HG03064 (cell line): ENCODE results near the gene ADORA3.
"Not testable (repeated sequence)": the region's sequence is repeated elsewhere in the genome, so short reads cannot be mapped to it uniquely, and the experiment has no call there.

Source experiments
- ATAC-seq: cut with Tn5 transposase; IDR thresholded peaks from one replicate; pipeline ENCODE4 v1.9.1; 2021; ENCODE audit warnings: low read depth; ENCODE audit not compliant: unreplicated experiment

The ADORA3 gene

DNA sequence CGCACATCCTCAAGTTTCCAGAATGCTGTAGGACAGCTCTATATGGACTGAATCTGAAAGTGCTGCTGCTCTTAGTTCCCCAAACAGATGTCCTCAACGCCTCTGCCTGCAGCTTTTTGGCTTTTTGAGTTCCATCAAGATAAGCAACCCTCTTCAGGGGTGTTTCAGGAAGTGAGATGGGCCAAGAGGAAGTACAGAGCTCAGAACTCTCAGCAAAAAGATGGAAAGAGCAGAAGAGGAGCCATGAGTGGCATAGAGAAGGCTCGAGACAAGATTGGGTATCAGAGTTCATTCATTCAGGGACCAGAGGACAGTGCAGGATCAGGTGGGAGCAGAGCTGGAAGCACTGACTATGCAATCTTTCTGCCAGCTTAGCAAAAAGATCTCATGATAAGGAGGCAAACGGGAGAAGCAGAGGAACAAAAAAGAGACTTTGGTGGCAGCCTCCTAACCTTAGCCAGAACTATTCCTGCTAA is at the start of gene ADORA3, which contains the start of gene TMIGD3:
ADORA3 (minus strand) TSS at position 49 of the 476 bp plus-strand sequence. CDS start 279 bp downstream, outside the sequence.
TMIGD3 (minus strand) TSS at position 49 of the 476 bp plus-strand sequence. CDS start 279 bp downstream, outside the sequence.
- ATAC-seq = no peak

DNA sequence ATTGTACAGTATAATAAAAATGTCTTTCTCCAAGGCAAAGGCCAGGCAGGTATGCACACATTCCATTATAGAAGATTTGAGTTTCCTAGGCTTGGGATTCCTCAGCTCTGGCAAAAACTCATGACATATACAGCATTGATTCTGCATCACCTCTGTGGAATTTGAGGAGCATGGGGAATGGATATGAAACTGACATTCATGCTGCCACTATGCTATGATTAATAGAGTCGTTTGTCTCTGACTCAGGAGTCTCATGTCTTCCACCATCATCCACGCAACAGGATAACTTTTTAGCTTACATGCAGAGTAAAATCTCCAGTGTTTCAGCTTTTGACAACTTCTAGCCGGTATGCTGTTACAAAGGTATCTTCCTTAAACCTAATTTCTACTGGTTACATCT is 49.8 kb upstream of the ADORA3 start:
- no peak for ATAC-seq

DNA sequence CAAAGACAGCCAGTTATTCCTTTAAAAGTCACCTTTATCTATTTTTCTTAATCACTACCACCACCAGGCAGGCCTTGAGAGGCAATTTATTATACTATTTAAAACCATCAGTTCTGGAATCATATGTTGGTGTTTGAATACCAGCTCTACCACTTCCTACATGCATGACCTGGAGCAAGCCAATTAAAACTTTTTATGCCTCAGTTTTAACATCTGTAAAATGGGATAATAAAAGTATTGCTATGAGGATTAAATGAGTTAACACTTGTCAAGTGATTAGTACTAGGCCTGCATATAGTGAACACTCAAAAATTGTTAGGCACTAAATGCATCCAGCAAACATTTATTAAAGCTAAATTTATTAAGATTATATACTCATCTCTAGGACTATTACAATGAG is 49.2 kb upstream of the ADORA3 start:
- ATAC-seq = no peak

DNA sequence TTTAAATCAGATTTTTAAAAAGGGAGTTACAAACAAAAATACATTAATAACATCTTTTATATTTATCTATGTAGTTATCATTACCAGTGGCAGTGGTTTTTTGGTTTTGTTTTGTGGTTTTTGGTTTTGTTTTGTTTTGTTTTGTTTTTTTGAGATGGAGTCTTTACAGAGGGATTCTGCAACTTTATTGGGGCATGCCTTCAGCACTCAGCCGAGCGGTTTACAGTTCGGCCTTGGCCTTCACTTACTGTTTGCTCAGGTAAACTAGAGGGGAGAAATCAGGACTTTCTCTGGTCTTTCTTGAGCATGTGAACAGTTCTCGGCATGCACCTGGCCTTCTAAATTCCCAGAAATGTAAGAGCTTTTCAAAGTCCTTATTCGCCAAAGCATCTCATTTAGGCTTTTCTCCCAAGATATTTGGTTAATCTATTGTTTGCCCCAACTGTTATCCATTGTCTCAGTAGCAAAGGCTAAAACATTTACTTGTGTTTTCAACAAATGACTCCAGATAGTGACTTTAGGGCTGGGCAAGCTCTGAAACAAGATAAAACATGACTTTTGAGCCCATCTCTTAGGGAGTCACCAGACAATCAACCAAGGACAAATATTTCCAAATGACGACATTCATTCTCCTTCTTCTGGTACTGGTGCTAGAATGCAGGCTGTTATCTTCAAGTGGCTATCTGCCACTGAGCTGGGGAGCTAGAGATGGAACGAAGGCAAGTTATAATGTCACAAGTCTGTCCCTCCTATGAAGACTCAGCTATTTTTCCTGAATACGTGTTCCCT is 48.4 kb upstream of the ADORA3 start:
- no peak for ATAC-seq

DNA sequence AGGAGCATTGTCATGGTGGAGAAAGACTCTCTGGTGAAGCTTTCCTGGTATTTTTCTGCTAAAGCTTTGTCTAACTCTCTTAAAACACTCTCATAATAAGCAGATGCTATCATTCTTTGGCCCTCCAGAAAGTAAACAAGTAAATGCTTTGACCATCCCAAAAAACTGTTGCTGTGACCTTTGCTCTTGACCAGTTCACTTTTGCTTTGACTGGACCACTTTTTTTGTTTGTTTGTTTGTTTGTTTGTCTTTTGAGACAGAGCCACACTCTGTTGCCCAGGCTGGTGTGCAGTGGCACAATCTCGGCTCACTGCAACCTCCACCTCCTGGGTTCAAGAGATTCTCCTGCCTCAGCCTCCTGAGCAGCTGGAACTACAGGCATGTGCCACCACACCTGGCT is 44.4 kb upstream of the ADORA3 start:
- ATAC-seq = not testable (repeated sequence)

DNA sequence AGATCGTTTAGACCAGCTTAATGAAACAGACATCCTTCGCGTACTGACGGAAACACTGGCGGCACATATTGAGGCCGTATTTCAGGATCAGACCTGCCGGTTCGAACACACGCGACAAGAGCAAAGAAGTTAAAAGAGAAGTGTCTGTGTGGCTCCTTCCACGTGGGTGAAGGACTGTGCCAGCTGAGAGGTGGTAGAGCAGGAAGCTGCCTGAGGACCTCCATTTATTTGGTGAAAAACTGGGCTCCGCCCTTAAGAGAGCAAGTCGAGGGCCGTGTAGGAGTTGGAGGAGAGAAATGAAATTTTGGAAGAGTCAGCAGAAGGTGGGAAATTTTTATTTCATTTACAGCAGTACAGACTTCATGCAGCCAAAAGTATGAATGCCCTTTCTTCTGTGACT is 38.8 kb upstream of the ADORA3 start:
- no peak for ATAC-seq

DNA sequence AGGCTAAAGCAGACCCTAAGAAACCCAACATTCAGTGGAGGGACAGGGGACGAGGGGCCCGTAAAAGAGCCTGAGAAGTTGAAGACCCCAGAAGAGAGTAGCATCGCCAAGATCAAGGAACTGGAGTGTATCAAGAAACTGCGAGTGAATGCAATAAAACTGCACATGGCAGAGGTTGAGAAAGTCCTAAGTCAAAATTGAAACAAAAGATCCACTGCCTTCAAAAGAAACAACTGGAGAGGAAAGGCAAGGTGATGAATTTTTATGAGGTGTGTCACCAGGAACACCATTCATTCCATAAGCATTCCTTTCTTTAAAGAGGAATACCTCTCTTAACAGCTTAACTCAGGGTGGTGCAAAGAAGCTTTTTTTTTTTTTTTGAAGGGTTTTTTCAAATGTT is 38.3 kb upstream of the ADORA3 start:
- ATAC-seq = no peak

DNA sequence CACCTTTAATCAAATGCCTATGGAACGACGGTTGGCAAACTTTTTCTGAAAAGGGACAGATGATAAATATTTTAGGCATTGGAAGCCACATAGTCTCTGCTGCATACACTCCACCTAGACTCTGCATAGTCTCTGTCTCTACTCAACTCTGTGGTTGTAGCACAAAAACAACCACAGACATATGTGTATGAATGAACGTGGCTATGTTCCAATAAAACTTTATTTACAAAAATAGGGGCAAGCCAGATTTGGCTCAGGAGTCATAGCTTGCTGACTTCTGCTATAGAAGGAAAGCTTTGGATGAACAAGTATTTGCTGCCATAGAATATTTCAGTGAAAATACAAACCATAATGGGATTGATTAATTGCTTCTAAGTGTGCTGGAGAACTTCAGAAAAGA is 37.5 kb upstream of the ADORA3 start:
- ATAC-seq = no peak

DNA sequence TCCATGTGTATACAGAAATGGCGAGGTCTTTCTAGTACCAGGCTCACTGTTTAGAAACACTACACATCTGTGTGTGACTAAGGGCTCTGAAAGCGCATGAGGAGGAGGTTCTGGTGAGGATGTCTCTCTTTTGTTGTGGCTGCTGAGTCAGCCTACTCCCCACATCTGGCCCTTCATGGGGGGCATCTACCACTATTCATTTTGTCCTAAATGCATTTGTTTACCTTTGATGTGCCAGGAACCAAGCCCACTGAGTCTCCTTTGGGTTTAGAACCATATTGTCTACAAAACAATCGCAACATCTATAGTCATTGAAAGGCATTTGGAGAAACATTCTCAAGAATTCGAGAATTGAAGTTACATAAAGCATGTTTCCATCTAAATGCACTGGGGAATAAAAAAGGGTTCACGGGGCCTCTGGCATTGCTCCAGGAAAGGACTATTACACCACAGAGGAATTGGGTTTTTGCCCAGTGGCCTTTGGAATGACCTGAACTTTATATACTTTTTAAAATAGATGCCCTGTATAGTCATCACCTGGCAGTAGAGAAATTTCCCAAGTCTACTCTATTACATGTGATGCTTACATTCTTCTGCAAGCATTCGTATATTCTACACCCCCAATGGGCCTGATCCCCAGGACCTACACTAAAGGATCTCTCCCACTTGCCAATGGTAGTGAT is 35.1 kb upstream of the ADORA3 start:
- no peak for ATAC-seq

DNA sequence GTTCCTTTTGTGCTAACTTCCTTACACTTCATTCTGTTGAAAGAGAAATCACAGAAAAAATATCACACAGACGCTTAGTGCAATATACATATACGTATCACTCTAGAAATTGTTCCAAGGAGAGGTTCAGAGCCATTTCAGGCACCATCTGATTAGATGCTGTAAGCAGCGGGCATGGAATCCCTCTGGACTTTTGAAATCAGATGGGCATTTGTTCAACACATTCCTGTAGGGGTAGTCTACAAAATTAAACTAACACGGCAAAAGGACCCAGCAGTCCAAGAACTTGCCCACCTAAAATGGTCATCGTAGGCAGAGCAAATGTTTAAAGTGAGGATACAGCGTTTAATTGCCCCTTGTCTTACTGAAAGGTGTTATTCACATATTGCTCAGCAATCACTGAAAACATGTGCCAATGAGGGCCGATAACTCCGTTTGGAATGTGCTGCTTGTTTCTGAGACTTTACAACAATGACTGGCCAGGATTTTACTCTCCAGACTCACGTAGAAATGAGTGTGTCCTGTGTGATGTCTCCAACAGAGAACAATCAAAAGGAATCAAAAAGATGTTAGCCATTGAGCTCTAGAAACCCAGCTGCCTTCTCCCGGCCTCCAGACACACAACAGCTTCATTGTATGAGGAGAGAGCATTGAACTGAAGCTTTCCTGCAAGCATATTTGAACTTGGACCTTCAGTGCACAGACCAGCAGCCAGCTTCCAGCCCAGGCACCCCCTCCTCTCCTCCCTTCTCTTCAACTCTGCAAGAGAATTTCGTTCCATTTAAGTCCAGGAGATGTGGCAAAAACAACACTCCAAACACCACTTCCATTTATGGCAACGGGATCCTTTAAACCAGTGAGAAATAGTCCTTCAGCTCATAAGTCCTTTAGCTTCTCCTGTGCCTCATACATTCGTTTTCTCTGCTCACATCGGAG is 32.1 kb upstream of the ADORA3 start:
- no peak for ATAC-seq

DNA sequence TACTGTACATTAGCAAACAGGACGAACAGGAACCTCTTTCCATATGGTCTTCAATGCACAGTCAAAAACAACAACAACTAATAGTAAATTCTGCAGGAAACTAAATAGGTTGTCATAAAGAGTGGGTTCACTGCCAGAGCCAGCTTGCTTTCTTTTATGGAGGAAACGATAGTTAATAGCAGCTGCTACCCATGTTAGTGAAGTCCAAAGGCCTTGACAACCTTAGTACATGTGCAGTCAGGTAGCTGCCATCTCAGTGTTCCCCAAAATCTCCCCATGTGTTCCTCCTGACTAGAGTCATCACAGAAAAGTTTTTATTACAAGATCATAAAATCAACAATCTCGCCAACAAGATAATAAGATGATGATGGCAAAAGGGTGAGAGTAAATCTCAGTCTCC is 16.6 kb upstream of the ADORA3 start:
- no peak for ATAC-seq

DNA sequence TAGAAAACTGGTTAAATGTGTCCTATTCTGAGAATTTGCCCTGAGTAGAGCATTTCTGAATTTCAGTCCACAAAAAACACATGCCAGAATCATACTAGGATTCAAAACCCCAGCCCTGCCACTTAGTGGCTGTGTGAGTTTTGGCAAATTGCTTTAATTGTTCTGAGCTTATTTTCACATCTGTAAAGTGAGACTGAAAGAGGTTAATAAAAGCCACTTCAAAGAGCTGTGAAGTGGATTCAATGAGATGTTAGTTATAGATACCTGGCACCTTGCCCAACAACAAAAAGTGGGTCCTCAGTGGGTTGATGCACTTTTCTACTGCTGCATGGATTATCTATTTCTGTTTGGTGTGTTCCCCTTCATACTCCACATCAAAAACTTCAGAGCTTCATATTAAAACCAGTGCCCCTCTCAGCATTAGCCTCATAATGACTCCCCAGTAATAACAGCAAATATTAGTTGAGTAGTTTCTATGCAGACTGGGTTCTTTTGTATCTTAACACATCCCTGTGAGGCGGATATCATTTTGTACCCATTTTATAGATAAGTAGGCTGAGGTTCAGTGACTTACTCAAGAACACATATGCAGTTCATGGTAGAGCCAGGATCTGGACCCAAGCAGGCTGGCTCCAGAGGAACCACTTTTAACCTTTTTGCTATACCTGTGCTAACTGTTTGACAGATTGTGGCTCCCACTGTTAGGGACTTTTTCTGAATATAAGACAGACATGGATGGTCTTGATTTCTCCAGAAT is 14.2 kb upstream of the ADORA3 start:
- no peak for ATAC-seq

DNA sequence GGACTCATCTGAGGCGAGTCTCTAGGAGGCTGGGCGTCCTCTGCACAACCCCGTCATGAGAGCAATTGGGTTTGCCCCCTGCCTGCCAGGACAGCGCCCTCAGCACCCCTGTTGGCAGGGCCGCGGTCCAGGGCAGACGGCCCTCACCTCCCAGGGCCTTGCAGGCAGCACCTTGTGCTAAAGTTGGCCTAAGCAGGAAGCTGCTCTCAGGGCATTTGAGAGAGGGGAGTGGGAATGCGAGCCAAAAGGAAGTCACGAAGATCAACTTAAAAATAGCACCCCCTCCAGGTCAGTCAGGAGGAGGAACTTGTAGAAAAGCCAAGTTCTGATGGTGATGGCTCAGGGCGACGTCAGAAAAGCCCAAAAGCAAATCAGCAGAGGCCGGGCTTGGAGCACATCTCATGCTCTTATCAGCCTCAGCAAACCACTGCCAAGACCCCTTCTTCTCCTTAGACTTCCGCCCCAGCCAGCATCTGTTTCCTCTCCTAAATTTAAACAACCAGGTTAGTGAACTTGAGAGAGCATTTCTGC is 12.6 kb upstream of the ADORA3 start:
- ATAC-seq = no peak

DNA sequence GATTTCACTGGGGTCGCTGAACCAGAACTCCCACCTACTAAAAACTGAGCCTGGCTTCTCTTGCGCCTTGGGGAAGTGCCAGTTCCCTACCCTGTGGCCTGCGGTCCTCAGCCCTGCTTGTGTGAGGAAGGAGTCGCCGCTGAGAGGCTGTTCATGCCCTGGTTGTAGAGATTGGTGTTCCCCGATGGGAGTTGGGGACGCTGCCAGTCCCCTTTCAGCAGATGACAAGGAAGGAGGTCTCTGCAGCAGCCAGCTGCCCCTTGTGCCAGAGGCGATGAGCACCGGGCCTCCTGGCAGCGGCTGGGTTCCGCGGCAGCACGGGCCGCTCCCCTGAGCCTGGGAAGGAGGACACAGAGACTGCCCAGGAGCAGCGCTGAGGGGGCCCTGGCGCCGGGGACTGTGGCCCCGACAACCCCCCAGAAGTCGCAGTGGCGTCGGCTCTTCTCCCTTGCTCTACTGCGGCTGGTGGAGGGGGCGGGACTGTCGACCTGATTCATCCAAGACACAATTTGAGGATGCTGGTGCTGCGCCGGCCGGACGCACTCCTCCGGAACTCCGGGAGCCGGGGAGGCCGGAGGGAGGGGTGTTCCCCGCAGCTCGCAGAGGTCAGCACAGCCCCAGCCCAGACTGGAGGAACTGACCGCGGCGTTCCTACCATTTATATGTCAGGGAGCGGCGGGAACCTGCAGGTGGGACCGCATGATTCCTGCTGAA is 12.0 kb upstream of the ADORA3 start:
- ATAC-seq = no peak

DNA sequence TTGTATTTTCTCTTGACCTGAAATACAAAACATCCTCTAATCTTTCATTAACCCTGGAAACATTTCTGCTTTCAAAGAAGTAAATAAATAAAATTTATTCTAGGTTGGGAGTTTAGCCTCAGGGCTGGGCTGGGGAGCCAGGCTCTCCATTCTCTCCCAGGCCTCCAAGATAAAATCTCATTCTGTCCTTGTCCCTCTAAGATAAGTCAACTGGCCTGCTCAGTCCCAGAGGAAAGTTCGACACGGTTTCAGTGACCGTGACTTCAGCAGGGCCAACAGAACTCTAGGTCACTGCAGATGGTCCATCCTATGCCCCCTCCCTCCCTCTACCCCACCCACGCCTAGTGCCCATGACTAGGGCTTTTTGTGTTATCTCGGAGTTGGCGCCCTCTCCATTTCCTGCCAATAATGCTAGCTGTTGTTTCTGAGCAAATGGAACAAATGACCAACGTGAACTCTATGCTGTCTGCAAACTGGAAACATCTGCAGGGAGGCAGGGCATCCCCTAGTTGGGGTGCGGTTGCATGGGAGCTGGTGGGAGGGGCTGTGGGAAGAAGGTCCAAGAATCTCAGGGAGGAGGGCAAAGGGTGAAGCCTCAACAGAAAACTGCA is 10.1 kb upstream of the ADORA3 start:
- ATAC-seq = no peak

DNA sequence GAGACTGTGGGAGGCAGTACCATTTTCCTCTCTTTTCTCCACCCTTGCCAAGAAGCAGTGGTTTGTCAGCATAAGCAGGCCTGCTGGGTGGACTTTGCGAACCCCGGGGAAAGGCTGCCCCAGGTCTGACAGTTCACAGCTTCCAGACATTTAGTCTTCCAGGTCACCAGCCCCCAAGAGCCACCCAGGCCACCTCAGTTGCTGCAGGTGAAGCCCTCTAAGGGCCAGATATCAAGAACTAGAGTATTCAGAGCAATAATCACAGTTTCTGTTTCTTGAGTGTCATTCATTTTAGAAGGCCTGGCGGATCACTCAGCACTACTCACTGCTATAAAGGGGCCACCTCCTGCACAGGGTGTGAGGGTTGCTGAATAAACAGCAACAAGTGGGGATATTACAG is 9.5 kb upstream of the ADORA3 start:
- ATAC-seq = no peak

DNA sequence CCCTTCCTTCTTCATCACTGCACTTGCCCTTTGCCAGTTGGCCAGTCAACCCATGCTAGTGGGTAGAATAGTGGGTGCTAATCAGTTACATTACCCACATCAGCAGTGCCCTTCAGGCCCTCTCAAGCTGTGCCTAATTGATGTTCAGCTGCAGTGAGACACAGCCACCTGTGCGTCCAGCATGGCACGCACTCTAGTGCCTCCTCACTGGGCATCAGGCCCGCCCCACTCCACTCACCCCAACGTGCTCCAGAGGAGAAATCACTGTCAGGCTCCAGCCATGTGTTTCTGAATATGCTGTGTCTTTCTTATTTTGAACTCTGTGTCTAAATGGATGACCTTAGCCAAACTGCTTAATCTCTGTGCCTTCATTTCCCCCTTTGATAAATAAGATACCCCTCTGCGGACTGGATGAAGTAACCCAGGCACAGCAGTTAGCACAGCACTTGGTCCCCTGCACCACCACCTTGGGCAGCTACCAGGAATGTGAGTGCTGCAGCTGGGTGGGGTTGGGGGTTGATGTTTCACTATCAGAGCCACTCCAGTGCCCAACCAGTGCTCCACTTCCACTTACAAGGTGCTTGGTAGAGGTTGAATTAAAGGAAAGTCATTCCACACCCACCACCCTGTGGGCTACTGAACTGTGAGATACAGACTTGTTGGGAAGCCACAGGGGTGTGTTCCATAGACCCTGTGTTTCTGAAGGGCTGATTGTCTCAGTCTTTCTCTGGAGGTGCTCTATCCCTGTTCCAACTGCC is 8.9 kb upstream of the ADORA3 start:
- no peak for ATAC-seq

DNA sequence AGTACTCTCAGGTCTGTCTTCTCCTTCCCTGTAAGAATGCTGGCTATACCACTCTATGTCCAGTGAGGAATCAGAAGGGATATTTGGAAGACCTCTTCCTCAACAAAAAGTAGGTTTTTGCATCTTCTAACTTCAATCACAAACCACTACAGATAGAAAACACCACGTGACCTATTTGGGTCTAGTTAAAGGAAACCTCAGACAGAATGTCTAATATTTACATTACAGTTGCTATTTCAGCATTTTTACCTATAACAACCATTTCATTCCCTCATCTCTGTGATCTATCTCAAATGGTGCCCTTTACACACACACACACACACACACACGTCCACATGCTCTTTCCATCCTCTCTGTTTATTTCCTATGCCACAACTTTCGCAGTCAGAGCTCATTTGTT is 7.9 kb upstream of the ADORA3 start:
- ATAC-seq = no peak
